NAMALWA (cell line): ENCODE data around the gene HRNR.

Experiments
- DNase-seq: peaks from one replicate; pipeline ENCODE4 v3.0.0-alpha.2; 2015; ENCODE audit warnings: low spot score

HRNR gene

GRCh38 chr1:152188673-152189591 is 35.1 kb downstream of the HRNR start:
- DNase-seq: peak; percentile 61

GRCh38 chr1:152186556-152187285 is 37.3 kb downstream of the HRNR start:
- no peak for DNase-seq

- peak; percentile 75 for DNase-seq
Observed at GRCh38 chr1:152185544-152186391, 38.2 kb downstream of the HRNR start.

GRCh38 chr1:152182944-152183361 is 41.0 kb downstream of the HRNR start:
- DNase-seq: no peak

DNA sequence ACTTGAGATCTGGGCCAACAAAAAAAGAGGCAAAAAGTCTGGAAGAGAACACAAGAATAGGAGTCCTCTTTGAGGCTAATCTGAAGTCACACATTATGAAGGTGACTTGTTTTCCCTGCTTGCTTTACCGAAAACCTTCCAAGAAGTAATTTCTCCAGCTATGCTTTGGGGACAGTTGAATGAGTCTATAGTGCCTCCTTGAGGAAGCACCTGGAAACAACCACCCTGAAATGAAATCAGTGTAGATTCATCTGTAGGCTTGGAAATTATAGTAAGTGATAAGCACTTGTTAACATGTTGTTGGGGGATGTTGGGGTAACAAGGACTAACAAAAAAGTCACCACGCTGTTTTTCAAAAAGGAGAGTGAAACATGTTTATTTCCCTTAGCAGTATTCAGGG is 41.6 kb downstream of the HRNR start:
- DNase-seq: peak; percentile 41

DNA sequence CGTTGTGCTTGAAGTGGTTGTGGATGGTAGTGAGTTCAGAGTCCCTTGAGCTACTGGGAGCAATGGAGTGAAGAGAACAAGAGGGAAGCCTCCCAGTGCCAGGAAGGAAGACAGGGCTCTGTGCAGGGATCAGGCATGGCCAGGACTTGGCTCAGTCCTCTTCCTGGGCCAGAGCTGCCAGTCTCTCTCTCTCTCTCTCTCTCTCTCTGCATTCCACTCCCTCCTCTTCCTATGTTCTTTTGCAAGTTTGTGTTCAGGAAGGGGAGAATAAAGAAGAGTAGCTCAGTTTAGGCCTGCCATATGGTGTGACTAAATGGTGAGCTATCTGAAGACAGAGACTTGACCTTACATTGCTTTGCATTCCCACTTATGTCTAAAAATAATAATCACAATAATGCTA is 44.4 kb downstream of the HRNR start:
- no peak for DNase-seq

GRCh38 chr1:152170287-152170905 is 53.6 kb downstream of the HRNR start:
- DNase-seq: no peak

DNA sequence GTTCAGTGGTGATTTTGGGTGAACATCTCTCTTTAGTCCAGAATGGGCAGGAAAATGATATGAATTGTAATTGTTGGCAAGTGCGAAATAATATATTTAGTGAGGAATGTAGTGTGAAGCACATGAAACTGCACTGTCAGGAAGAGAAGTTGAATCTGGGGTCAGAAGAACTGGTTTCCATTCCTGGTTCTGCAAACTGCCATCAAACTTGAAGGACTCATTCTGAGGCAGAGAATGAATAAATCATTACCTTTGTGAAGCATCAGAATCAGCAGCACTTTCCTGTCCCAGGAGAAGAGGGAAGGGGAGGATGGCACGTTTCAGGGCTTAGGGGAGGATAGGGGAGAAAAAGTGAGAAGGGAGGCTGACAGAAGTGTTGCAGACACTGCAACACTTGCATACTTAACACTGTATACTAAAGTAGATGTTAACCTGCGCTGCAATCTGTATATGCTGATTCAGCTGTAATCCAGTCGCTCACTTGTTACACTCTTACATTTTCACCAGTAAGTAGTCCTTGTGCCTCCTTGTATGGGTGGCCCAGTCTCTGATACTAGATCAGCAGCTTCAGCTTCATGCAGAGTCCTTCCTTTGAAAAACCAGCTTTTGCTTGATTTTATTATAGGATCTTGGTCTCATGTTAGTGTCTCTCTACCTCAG is 54.5 kb downstream of the HRNR start:
- no peak for DNase-seq

DNA sequence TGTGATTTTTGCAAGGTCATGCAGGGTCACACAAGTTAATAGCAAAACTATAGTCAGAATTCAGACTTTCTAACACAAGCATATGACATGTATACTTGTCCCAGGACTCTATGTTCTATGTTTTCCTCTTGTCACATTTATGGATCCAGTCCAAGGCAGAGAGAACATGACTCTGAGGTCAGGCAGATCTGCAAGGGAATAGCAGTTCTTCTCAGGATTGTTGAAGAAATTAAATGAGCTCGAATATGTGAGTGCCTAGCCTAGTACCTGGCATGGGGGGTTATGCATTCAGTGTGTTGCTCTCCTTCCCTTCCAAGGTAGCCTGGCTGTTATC is 55.5 kb downstream of the HRNR start:
- no peak for DNase-seq

- no peak for DNase-seq
Observed at GRCh38 chr1:152167835-152168534, 56.0 kb downstream of the HRNR start.

GRCh38 chr1:152166966-152167365 is 57.0 kb downstream of the HRNR start:
- no peak for DNase-seq

DNA sequence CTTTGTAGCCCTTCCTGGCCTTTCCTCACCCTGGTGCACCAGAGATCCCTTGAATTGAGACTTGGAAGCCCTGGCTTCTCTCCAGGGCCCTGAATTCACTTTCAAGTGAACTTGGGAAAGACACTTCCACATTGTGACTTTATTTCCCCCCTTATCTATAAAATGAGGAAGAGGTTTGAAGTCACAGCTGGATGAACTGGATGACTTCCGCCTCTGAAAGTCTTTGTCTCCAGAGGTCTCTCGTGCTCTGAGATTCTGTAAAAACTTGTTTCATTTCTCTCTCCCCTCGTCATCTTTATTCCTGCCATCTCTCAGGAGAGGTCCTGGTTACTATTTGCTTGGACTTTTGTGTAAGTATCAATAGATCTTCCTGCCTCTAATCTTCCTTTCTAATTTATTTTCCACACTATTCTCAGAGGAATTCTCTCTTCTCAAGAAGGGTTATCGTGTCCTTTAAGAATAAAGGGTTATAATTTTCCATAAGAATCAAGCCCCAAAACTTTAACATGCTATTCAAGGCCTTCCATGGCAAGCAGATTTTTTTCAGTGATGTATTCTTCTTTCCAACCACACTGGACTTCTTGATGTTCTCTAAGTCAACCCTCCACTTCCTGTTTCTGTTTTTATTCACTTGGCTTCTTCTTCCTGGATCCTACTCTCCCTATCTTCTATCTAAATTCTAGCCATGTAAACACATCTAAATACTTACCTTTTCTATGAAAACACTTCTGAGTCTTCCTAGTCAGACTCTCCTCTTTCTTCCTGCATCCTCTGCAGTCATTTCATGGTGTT is 58.5 kb downstream of the HRNR start:
- no peak for DNase-seq

- no peak for DNase-seq
Observed at GRCh38 chr1:152164517-152165136, 59.4 kb downstream of the HRNR start.

DNA sequence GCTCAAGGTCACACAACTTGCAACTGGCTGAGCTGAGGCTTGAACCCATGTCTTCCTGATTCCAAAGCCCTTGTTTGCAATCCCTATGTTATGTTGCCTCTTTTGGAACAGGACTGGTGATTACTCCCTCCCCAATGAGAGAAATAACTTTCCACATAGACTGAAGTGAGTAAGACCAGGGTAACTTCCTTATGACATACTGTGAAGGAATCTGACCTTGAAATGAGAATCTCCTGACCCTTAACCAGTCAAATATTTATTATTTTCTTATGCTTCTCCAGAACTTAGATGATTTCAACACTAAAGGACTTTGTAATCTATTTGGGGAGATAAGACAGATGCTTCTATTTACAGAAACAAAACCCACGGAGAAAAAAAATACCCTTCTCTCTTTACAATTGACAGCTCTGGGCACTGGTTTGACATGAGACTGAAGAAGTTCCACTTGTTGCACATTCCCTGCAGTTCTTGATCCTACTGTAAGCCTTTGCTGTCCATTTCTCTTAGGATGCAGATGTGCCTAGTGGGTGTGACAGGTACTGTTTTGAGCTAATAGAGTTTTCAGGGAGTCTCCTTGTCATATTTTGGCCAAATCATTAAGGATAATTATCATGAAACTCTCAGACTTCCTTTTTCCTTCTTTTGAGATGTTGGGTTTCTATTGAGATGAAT is 61.1 kb downstream of the HRNR start:
- DNase-seq: no peak
